ENCODE results near the gene STAT4.

GRCh38 chr2:191153716-191154115 is 2.9 kb upstream of the STAT4 start:
- TF ChIP-seq CTCF (IDR thresholded peaks at IDR 0.05): no peak
- TF ChIP-seq POLR2A (IDR thresholded peaks at IDR 0.05): no peak
- no peak for TF ChIP-seq EP300 (IDR thresholded peaks at IDR 0.05)
